Astrocyte (in vitro differentiated cells and primary cell): ENCODE measurements around the gene IL13.

Experiments
- CTCF ChIP-seq: IDR thresholded peaks from 2 replicates; pipeline ENCODE4 v1.5.1; 2011; ENCODE audit warnings: low read depth, mild to moderate bottlenecking, inconsistent platforms, low read length, moderate library complexity; ENCODE audit not compliant: insufficient read depth
- EZH2 ChIP-seq: IDR thresholded peaks from 2 replicates; pipeline ENCODE4 v1.6.1; 2012; ENCODE audit warnings: mild to moderate bottlenecking, low read length, inconsistent platforms; ENCODE audit not compliant: insufficient read depth

- TF ChIP-seq CTCF (no peak), EZH2 (no peak)
These were observed 24.0 kb downstream of the IL13 start for GRCh38 chr5:132681983-132682382.
